PFSK-1 (cell line): ENCODE measurements around the gene CHST5.

Experiments
- FOXP2 ChIP-seq: optimal IDR thresholded peaks from 2 replicates; pipeline ENCODE3; 2011; ENCODE audit warnings: borderline replicate concordance, control low read depth, inconsistent platforms; ENCODE audit not compliant: insufficient read depth; ENCODE audit errors: extremely low read length, extremely low read depth
- POLR2AphosphoS5 ChIP-seq: IDR thresholded peaks from 2 replicates; pipeline ENCODE4 v1.6.1; 2012; ENCODE audit warnings: low read depth, mild to moderate bottlenecking, control low read depth, low read length, moderate library complexity
- REST ChIP-seq, 2 experiments: IDR thresholded peaks; 2 replicates each; pipeline versions ENCODE4 v1.6.1 to v1.8.0; 2011 to 2012; ENCODE audit warnings: low read depth in 2 of 2, low read length in 2 of 2, control low read depth in 1 of 2, inconsistent platforms in 1 of 2, mild to moderate bottlenecking in 1 of 2, moderate library complexity in 1 of 2; ENCODE audit not compliant: insufficient read depth in 1 of 2

GRCh38 chr16:75529056-75529905 is 6.6 kb downstream of the CHST5 start:
- TF ChIP-seq FOXP2 (no peak), POLR2AphosphoS5 (no peak), REST (IDR thresholded peaks at IDR 0.05; ENCODE audit: insufficient read depth in 1 of 2, low read depth in 2 of 2, low read length in 2 of 2) (no peak)
